GM18858 (cell line): ENCODE results near the gene CDH4.

Source experiments
- ATAC-seq: cut with Tn5 transposase; IDR thresholded peaks from one replicate; pipeline ENCODE4 v1.9.1; 2021; ENCODE audit not compliant: unreplicated experiment

The CDH4 gene

GRCh38 chr20:61571916-61572711, 320.1 kb downstream of the CDH4 start:
- ATAC-seq: no peak

- ATAC-seq: no peak
Measured at GRCh38 chr20:61572789-61573188, 320.7 kb downstream of the CDH4 start.

GRCh38 chr20:61573415-61574305, 321.6 kb downstream of the CDH4 start:
- ATAC-seq: no peak

GRCh38 chr20:61575151-61575937, 323.3 kb downstream of the CDH4 start:
- ATAC-seq: no peak

- ATAC-seq: no peak
Measured at GRCh38 chr20:61576372-61576771, 324.3 kb downstream of the CDH4 start.

GRCh38 chr20:61577065-61577464, 325.0 kb downstream of the CDH4 start:
- no peak for ATAC-seq

GRCh38 chr20:61579908-61580307, 327.8 kb downstream of the CDH4 start:
- ATAC-seq: no peak

- no peak for ATAC-seq
Measured at GRCh38 chr20:61580958-61581824, 329.1 kb downstream of the CDH4 start.

- no peak for ATAC-seq
Measured at GRCh38 chr20:61581825-61582188, 329.7 kb downstream of the CDH4 start.

GRCh38 chr20:61582196-61582923, 330.3 kb downstream of the CDH4 start:
- ATAC-seq: no peak

GRCh38 chr20:61583356-61583755, 331.3 kb downstream of the CDH4 start:
- no peak for ATAC-seq

GRCh38 chr20:61584851-61585250, 332.8 kb downstream of the CDH4 start:
- ATAC-seq: no peak

- no peak for ATAC-seq
Measured at GRCh38 chr20:61585764-61586163, 333.7 kb downstream of the CDH4 start.

- ATAC-seq: no peak
Measured at GRCh38 chr20:61587036-61587435, 335.0 kb downstream of the CDH4 start.

- no peak for ATAC-seq
Measured at GRCh38 chr20:61587681-61588289, 335.7 kb downstream of the CDH4 start.

- ATAC-seq: no peak
Measured at GRCh38 chr20:61588411-61589385, 336.6 kb downstream of the CDH4 start.

GRCh38 chr20:61590236-61590635, 338.2 kb downstream of the CDH4 start:
- ATAC-seq: no peak

GRCh38 chr20:61593516-61593915, 341.5 kb downstream of the CDH4 start:
- no peak for ATAC-seq
